Fibroblast of skin of back (primary cell): ENCODE data around the gene NIP7. TPM values are rescaled to one million over a fixed set of nuclear protein-coding genes. Genes with fewer than 3 reads are reported as not detected.
"Not testable (repeated sequence)": the region's sequence is repeated elsewhere in the genome, so short reads cannot be mapped to it uniquely, and the experiment has no call there.

Source experiments
- DNase-seq: peaks from one replicate; pipeline ENCODE4 v3.0.0-alpha.2; 2013
- polyA plus RNA-seq, 2 experiments: library from polyadenylated mRNA; unstranded; fragments of 120-200 nt; gene quantifications; one replicate each; pipeline ENCODE4 v1.2.1, GENCODE V29; 2013; ENCODE audit not compliant: insufficient read length in 2 of 2

Gene NIP7
- 31.2 TPM for polyA plus RNA-seq (2013, experiment 1 of 2; ENCODE audit: insufficient read length)
- 17.4 TPM for polyA plus RNA-seq (2013, experiment 2 of 2; ENCODE audit: insufficient read length)

GRCh38 chr16:69339289-69340094 is at the start of gene NIP7, which contains the start of gene COG8:
TSS of gene NIP7 (plus strand) at chr16:69339772. CDS start at chr16:69339830, 58 bp downstream.
TSS of gene COG8 (minus strand) at chr16:69339564. CDS start at chr16:69339552, 12 bp downstream.
- DNase-seq: peak; percentile 99

- DNase-seq: not testable (repeated sequence)
These were observed 47.9 kb upstream of the NIP7 start for GRCh38 chr16:69291657-69292056.

GRCh38 chr16:69293401-69293800 is 46.2 kb upstream of the NIP7 start:
- no peak for DNase-seq

- DNase-seq: peak; percentile 27
These were observed 45.5 kb upstream of the NIP7 start for GRCh38 chr16:69294051-69294450.

- DNase-seq: not testable (repeated sequence)
These were observed 42.8 kb upstream of the NIP7 start for GRCh38 chr16:69296771-69297170.

- DNase-seq: no peak
These were observed 41.3 kb upstream of the NIP7 start for GRCh38 chr16:69298261-69298660.

GRCh38 chr16:69301187-69301586 is 38.4 kb upstream of the NIP7 start:
- DNase-seq: no peak

- no peak for DNase-seq
These were observed 37.7 kb upstream of the NIP7 start for GRCh38 chr16:69301861-69302260.

GRCh38 chr16:69302301-69302700 is 37.3 kb upstream of the NIP7 start:
- DNase-seq: no peak

GRCh38 chr16:69306031-69306430 is 33.5 kb upstream of the NIP7 start:
- DNase-seq: no peak

GRCh38 chr16:69307091-69307490 is 32.5 kb upstream of the NIP7 start:
- DNase-seq: no peak

- no peak for DNase-seq
These were observed 31.7 kb upstream of the NIP7 start for GRCh38 chr16:69307856-69308255.

GRCh38 chr16:69309316-69309715 is 30.3 kb upstream of the NIP7 start:
- DNase-seq: no peak

- peak; percentile 94 for DNase-seq
These were observed 28.7 kb upstream of the NIP7 start, which contains the start of gene VPS4A for GRCh38 chr16:69310653-69311532. TSS of gene VPS4A (plus strand) at chr16:69311350. CDS start at chr16:69311512, 162 bp downstream.

GRCh38 chr16:69311533-69312387 is 27.8 kb upstream of the NIP7 start:
- DNase-seq: peak; percentile 28

- DNase-seq: no peak
These were observed 26.1 kb upstream of the NIP7 start for GRCh38 chr16:69313469-69313868.

- DNase-seq: no peak
These were observed 25.0 kb upstream of the NIP7 start for GRCh38 chr16:69314534-69314933.

- DNase-seq: no peak
These were observed 23.9 kb upstream of the NIP7 start for GRCh38 chr16:69315486-69316311.

- DNase-seq: no peak
These were observed 23.0 kb upstream of the NIP7 start for GRCh38 chr16:69316595-69317034.

- DNase-seq: no peak
These were observed 21.2 kb upstream of the NIP7 start for GRCh38 chr16:69318177-69318910.
